Measurements from ENCODE around the gene HSDL2. TPM values are rescaled to one million over a fixed set of nuclear protein-coding genes. Genes with fewer than 3 reads are reported as not detected.
A peak's percentile ranks its signal among the peaks of the same experiment; 100 is the strongest.
"Not testable (repeated sequence)": the region's sequence is repeated elsewhere in the genome, so short reads cannot be mapped to it uniquely, and the experiment has no call there.

The HSDL2 gene
- total RNA-seq, 8 experiments from 2014 or later = 17.3 to 58.8 (median 30.7) TPM

DNA sequence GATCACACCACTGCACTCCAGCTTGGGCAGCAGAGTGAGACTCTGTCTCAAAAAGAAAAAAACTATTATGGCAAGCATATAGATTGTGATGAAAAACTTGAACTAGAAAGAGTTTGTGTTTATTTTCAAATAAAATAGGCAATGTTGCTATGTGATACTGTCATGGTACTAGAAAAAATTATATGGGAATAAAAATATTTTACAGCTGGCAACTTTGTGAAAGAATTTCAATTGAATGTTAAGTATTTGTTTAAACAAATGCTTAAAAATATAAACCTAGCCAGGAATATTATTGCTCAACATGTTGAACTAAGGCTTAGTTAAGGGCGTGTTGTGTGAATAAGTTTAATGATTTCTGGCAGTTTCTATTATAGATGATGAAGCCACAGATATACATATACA is 31.7 kb downstream of the HSDL2 start:
- no peak overlapping the region for H3K4me3 ChIP-seq
- no peaks in the 10 kb centered on the region for H3K4me1 ChIP-seq (replicated peaks in 1 of 2)
- peak in 1 of 8 experiments; percentile 54 for ATAC-seq (replicated peaks in 6 of 8)
- no peak overlapping the region for H3K27ac ChIP-seq
- 33 to 100% (median 78%) methylated on average over 1 of the region's 1 CpG for WGBS, 10 experiments
- in situ Hi-C loops (cut with MboI; ENCODE audit: low pct_unique_long_range_greater_than_20kb in 2 of 9, low sequenced_read_pairs in 9 of 9, unreplicated experiment in 9 of 9) = no loop called here

DNA sequence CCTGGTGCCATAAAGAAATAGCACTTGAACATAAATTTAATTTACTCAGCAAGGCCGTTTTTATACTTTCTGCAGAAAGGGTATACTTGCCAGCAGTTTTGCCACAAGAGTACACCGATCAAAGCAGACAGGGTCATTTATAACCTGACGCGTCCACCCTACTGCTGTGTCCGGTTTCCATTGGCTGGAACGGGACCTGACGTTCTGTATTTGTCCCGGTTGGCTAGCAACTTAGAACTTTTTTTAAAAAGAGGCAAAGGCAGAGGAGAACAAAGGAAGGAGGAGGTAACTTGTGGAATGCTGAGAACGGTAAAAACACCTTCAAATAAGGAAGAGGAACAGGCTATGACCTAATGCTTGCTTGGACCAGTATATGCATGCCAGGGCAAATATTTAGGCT is 33.8 kb downstream of the HSDL2 start:
- H3K4me1 ChIP-seq (replicated peaks in 1 of 2); ATAC-seq (replicated peaks in 6 of 8); in situ Hi-C loops (cut with MboI; ENCODE audit: low pct_unique_long_range_greater_than_20kb in 2 of 9, low sequenced_read_pairs in 9 of 9, unreplicated experiment in 9 of 9); H3K27ac ChIP-seq; H3K4me3 ChIP-seq: not testable (repeated sequence)
- 84 to 97% (median 91%) methylated on average over 4 to 8 of the region's 9 CpGs; no CpG with 5 or more reads in 1 of the 10 experiments for WGBS, 10 experiments

DNA sequence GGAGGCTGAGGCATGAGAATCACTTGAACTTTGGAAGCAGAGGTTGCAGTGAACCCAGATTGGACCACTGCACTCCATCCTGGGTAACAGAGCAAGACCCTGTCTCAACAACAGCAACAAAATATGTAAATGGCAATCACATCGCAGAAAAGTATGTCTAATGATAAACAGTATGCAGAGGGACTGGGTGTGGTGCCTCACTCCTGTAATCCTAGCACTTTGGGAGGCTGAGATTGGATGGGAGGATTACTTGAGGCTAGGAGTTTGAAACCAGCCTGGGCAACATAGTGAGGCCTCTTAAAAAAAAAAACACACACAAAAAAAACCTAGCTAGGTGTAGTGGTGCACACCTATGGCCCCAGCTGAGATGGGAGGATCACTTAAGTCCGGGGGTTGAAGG is 40.3 kb downstream of the HSDL2 start:
- peak in 2 of 8 experiments; percentile 53 to 68 for ATAC-seq (replicated peaks in 6 of 8)
- H3K4me3 ChIP-seq = no peak overlapping the region
- no peak overlapping the region for H3K27ac ChIP-seq
- WGBS, 10 experiments = 60 to 100% (median 96%) methylated on average over 1 to 2 of the region's 2 CpGs; no CpG with 5 or more reads in 6 of the 10 experiments
- no peaks in the 10 kb centered on the region for H3K4me1 ChIP-seq (replicated peaks in 1 of 2)
- in situ Hi-C loops (cut with MboI; ENCODE audit: low pct_unique_long_range_greater_than_20kb in 2 of 9, low sequenced_read_pairs in 9 of 9, unreplicated experiment in 9 of 9) = no loop called here

DNA sequence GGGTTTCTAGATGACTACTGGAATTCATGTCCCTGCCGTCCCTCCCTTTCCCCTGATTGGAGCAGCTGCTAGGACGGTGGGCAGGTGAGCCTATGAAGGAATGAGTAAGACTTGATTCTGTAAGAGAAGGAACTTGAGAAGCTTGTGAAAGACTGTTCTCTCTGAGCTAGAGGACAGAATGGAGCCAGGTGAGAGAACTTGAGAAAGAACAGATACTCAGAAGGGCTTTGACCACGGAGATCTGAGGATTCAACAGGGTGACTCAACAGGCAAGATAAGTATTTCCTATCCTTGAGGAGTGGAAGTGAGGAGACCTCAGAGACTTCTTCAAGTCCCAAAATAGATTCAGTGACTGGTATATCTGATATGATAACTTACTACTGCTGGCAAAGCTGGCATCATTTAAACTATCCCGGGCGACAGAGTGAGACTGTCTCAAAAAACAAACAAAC is 41.9 kb downstream of the HSDL2 start:
- 78 to 97% (median 89%) methylated on average over 2 to 5 of the region's 5 CpGs; no CpG with 5 or more reads in 1 of the 10 experiments for WGBS, 10 experiments
- Histone ChIP-seq H3K4me3 (no peak overlapping the region), H3K27ac (no peak overlapping the region), H3K4me1 (replicated peaks in 1 of 2) (no peaks in the 10 kb centered on the region)
- ATAC-seq (replicated peaks in 6 of 8) = no peak
- in situ Hi-C loops (cut with MboI; ENCODE audit: low pct_unique_long_range_greater_than_20kb in 2 of 9, low sequenced_read_pairs in 9 of 9, unreplicated experiment in 9 of 9) = no loop called here

DNA sequence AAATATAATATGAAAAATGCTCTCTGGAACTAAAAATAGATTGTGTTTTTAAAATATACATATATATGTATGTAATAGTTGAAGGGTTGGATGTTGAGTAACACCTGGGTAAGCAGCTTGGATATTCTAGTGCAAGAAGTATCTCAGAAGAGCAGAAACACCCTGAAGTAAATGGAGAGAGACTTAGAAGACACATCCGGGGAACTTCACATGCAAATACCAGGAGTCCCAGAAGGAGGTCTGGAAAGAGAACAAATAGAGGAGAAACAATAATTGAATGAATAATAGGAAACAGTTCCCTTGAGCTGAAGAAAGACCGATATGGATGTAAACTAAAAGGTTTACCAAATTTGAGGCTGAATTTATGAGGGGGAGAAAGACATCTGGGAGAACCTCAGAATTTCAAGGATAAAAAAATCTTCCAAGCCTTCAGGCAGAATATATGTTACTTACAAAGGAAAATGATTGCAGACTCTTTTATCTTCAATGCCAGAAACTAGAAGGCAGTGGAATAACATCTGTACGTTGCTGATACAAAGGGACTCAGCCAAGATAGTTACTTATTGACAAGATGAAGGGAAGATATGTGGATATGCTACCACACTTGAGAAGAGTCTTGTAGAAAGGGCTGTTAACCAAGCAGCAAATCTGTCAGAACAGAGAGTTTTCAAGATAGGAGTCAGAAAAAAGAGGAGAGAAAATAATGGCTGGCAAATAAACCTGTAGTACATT is 42.7 kb downstream of the HSDL2 start:
- in situ Hi-C loops (cut with MboI; ENCODE audit: low pct_unique_long_range_greater_than_20kb in 2 of 9, low sequenced_read_pairs in 9 of 9, unreplicated experiment in 9 of 9) = no loop called here
- Histone ChIP-seq H3K27ac (no peak overlapping the region), H3K4me1 (replicated peaks in 1 of 2) (no peaks in the 10 kb centered on the region)

DNA sequence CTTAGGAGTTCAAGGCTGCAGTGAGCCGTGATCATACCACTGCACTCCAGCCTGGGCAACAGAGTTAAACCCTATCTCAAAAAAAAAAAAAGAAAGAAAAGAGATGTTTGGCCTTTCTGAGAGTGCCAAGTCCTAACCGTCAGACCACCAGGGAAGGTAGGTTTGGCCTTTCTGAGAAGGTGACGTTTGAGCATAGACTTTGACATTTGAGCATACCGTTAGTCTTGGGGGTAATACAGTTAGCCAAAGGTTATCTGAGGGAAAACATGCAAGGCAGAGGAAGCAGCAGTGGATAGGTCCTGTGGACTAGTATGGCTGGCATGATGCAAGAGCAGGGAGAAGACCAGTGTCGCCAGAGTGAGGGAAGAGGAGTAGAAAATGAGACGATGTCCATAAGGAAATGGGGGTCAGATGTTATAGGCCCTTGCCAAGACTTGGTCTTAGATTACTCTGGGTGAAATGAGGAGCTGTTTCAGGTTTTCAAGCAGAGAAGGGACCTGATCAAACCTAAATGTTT is 50.2 kb downstream of the HSDL2 start:
- H3K4me1 ChIP-seq (replicated peaks in 1 of 2) = peaks cover 0 to 8% of the 10 kb centered on the region in 2 donors
- no peak overlapping the region for H3K27ac ChIP-seq
- in situ Hi-C loops (cut with MboI; ENCODE audit: low pct_unique_long_range_greater_than_20kb in 2 of 9, low sequenced_read_pairs in 9 of 9, unreplicated experiment in 9 of 9) = no loop called here
- no peak overlapping the region for H3K4me3 ChIP-seq
- ATAC-seq (replicated peaks in 6 of 8) = no peak
- WGBS, 10 experiments = 91 to 100% (median 96%) methylated on average over 2 to 5 of the region's 6 CpGs; no CpG with 5 or more reads in 2 of the 10 experiments

More for the DNA sequence above, 42.7 kb downstream of the HSDL2 start:
- no peak for ATAC-seq (replicated peaks in 6 of 8)
- WGBS, 10 experiments = 32 to 100% (median 57%) methylated on average over 1 to 3 of the region's 3 CpGs
- no peak overlapping the region for H3K4me3 ChIP-seq

DNA sequence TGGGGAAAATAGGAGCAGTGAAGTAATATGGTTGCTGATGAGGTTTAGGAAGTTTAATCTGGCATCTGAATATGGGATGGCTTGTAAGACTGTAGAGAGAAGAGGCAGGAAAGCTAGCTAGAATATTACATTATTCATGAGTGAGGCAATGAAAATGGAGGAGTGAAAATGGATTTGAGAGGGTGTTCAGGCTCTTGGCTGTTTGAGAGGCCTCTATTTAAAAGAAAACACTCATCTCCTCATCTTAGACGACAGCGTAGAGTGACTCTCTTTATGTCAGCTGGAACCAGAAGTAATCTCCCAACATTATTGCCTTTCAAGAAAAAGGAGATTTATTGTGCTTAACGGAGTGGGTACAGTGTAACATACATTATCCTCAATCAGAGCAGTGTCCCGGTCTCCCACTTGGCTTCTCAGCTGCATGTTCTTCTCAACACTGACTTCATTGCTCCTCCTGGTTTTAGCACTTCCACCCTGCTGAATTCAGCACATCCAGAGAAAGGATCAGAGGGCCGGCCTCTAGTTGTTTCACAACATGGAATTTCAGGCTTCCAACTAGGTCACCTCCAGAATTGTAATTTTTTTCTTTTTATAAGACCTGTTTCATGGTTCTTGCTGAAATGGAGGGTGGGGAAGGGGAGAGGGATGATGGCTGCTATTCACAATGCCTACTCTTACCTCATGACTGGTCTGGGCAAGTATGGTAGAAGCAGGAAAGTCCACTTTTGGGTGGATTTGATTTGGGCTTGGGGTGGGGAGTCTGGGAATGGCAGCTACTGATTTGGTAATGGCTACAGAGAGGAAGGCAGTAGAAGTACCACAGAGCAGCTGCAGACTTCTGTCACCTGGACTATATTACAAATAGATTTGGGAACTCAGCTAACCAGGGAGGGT is 53.8 kb downstream of the HSDL2 start:
- no peak overlapping the region for H3K4me3 ChIP-seq
- peak in 6 of 8 experiments; percentile 24 to 58 (median 47) for ATAC-seq (replicated peaks in 6 of 8)
- WGBS, 10 experiments = 26 to 94% (median 81%) methylated on average over 2 to 5 of the region's 5 CpGs; no CpG with 5 or more reads in 2 of the 10 experiments
- H3K4me1 ChIP-seq (replicated peaks in 1 of 2) = peaks cover 0 to 8% of the 10 kb centered on the region in 2 donors
- H3K27ac ChIP-seq = no peak overlapping the region
- in situ Hi-C loops (cut with MboI; ENCODE audit: low pct_unique_long_range_greater_than_20kb in 2 of 9, low sequenced_read_pairs in 9 of 9, unreplicated experiment in 9 of 9) = no loop called here

DNA sequence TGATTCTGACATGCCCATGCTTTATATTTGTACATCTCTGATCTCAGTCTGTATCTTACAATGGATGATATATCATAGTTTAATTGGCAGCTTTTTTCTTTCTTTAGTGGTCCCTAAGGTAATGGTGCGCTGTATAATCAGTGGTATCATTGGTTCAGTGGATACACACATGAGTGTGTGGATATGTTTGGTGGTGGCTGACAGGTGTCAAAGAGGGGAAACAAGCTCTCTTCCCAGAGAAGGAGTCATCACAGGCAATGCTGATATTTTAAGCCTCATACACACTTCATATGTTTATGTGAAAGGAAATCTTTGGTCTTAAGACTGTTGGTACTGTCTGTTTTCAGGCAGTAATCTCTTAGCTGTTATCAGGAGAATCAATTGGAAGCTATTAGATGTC is 54.6 kb downstream of the HSDL2 start:
- no peak for ATAC-seq (replicated peaks in 6 of 8)
- Histone ChIP-seq H3K4me3 (no peak overlapping the region), H3K4me1 (replicated peaks in 1 of 2) (peaks cover 0 to 8% of the 10 kb centered on the region in 2 donors), H3K27ac (no peak overlapping the region)
- 86 to 100% (median 100%) methylated on average over 1 of the region's 1 CpG; no CpG with 5 or more reads in 5 of the 10 experiments for WGBS, 10 experiments
- in situ Hi-C loops (cut with MboI; ENCODE audit: low pct_unique_long_range_greater_than_20kb in 2 of 9, low sequenced_read_pairs in 9 of 9, unreplicated experiment in 9 of 9) = no loop called here

DNA sequence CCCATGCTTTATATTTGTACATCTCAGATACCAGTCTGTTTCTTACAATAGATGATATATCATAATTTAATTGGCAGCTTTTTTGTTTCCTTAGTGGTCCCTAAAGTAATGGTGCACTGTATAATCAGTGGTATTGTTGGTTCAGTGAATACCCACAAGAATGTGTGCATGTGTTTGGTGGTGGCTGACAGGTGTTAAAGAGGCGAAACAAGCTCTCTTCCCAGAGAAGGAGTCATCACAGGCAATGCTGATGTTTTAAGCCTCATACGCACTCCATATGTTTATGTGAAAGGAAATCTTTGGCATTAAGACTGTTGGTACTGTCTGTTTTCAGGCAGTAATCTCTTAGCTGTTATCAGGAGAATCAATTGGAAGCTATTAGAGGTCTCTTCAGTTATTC is 57.5 kb downstream of the HSDL2 start:
- 80 to 100% (median 100%) methylated on average over 1 to 2 of the region's 2 CpGs; no CpG with 5 or more reads in 2 of the 10 experiments for WGBS, 10 experiments
- in situ Hi-C loops (cut with MboI; ENCODE audit: low pct_unique_long_range_greater_than_20kb in 2 of 9, low sequenced_read_pairs in 9 of 9, unreplicated experiment in 9 of 9) = no loop called here
- ATAC-seq (replicated peaks in 6 of 8) = no peak
- Histone ChIP-seq H3K27ac (no peak overlapping the region), H3K4me3 (no peak overlapping the region), H3K4me1 (replicated peaks in 1 of 2) (peaks cover 0 to 8% of the 10 kb centered on the region in 2 donors)

DNA sequence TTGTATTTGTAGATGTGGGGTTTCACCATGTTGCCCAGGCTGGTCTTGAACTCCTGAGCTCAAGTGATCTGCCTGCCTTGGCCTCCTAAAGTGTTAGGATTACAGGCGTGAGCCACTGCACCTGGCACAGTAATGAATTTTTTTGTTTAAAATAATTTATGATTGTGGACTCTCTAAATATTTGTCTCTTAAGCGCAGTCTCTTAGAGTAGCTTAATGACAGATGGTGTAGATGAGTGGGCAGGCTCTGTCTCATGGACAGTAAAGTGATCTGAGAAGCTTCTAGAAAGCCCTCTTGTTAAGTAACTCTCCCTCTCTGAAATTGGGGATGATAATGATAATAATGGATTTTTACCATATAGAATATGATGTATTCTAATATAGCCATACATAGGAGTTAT is 59.3 kb downstream of the HSDL2 start:
- Histone ChIP-seq H3K4me3 (no peak overlapping the region), H3K27ac (no peak overlapping the region), H3K4me1 (replicated peaks in 1 of 2) (no peaks in the 10 kb centered on the region)
- 89 to 100% (median 100%) methylated on average over 1 to 2 of the region's 2 CpGs; no CpG with 5 or more reads in 3 of the 10 experiments for WGBS, 10 experiments
- no peak for ATAC-seq (replicated peaks in 6 of 8)
- in situ Hi-C loops (cut with MboI; ENCODE audit: low pct_unique_long_range_greater_than_20kb in 2 of 9, low sequenced_read_pairs in 9 of 9, unreplicated experiment in 9 of 9) = no loop called here

DNA sequence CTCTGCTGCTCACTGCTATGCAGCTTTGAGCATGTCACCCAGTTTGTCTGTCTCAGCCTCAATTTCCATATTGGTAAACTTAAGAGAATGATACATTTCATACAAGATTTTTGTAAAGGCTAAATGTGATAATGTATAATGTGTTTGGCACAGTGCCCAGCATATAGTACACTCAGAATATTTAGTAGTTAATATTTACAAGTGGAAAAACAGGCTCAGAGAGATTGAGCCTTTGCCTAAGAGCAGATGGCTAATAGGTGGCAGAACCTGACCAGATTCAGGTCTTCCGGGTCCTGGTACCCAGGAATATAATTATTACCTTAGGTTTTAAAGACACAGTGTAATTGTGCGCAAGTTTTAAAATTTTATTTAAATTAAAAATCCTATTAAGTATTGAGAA is 59.9 kb downstream of the HSDL2 start:
- H3K4me1 ChIP-seq (replicated peaks in 1 of 2) = no peaks in the 10 kb centered on the region
- no peak overlapping the region for H3K27ac ChIP-seq
- no peak overlapping the region for H3K4me3 ChIP-seq
- in situ Hi-C loops (cut with MboI; ENCODE audit: low pct_unique_long_range_greater_than_20kb in 2 of 9, low sequenced_read_pairs in 9 of 9, unreplicated experiment in 9 of 9) = loop anchor here in 1 of 9 experiments (10.0 kb wide), 1 partner anchor 55 kb away; the partner anchor contains the start of gene HSDL2
- WGBS, 10 experiments = 65 to 100% (median 100%) methylated on average over 1 to 2 of the region's 2 CpGs; no CpG with 5 or more reads in 1 of the 10 experiments
- peak in 1 of 8 experiments; percentile 57 for ATAC-seq (replicated peaks in 6 of 8)

DNA sequence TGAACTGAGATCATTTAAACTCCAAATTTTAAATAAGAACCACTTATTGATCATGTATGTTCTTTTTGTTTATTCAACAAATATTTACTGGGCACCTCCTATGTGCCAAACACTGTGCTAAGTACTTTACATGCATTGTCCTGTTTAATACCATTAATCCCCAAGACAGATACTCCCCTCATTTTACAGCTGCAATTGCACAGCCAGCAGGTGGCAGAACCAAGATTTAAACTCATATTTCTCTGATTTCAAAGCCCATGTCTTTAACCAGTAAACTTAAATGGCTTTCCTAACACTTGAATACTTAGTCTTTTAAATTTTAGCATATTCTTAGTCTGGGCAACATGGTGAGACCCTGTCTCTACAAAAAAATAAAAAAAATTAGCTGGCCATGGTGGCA is 63.3 kb downstream of the HSDL2 start:
- Histone ChIP-seq H3K27ac (no peak overlapping the region), H3K4me3 (no peak overlapping the region), H3K4me1 (replicated peaks in 1 of 2) (no peaks in the 10 kb centered on the region)
- in situ Hi-C loops (cut with MboI; ENCODE audit: low pct_unique_long_range_greater_than_20kb in 2 of 9, low sequenced_read_pairs in 9 of 9, unreplicated experiment in 9 of 9) = loop anchor here in 1 of 9 experiments (10.0 kb wide), 1 partner anchor 58 kb away; the partner anchor contains the start of gene HSDL2
- no peak for ATAC-seq (replicated peaks in 6 of 8)

DNA sequence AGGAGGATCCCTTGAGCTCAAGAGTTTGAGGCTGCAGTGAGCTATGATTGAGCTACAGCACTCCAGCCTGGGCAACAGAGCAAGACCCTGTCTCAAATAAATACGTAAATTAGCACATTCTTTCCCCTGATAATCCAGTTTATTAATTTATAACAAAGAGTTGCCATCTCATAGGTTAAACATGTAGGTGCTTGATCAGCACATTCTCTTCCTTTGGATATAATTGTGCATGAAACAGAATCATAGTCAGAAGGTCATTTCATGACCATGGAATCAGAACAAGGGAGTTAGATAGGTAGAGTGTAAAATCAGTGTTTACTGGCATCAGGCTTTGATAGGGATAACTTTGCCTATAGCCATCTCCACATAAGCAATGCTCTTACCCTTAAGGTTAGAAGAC is 63.7 kb downstream of the HSDL2 start:
- Histone ChIP-seq H3K4me1 (replicated peaks in 1 of 2) (no peaks in the 10 kb centered on the region), H3K27ac (no peak overlapping the region), H3K4me3 (no peak overlapping the region)
- in situ Hi-C loops (cut with MboI; ENCODE audit: low pct_unique_long_range_greater_than_20kb in 2 of 9, low sequenced_read_pairs in 9 of 9, unreplicated experiment in 9 of 9) = loop anchor here in 1 of 9 experiments (10.0 kb wide), 1 partner anchor 59 kb away; the partner anchor contains the start of gene HSDL2
- WGBS, 10 experiments = 77 to 100% (median 100%) methylated on average over 1 of the region's 1 CpG; no CpG with 5 or more reads in 3 of the 10 experiments
- no peak for ATAC-seq (replicated peaks in 6 of 8)

All from motor neuron (in vitro differentiated cells).